HEK293 (cell line): ENCODE measurements around the gene CCNDBP1.

Source experiments
- CTCF ChIA-PET: fragments of 350-600 bp; formaldehyde crosslinking; extraction: SDS; loops from one replicate; lab custom pipeline; 2021; ENCODE audit warnings: antibody characterized with exemption; lab: Yijun Ruan, JAX
- POLR2A ChIA-PET: fragments of 300-600 bp; formaldehyde crosslinking; extraction: SDS; loops from one replicate; lab custom pipeline; 2020; ENCODE audit warnings: antibody characterized with exemption, inconsistent platforms; lab: Yijun Ruan, JAX
- H3K27ac ChIP-seq: fragments of 200-500 bp; sonication (Bioruptor generic); 2 replicates; pipeline ENCODE4 v1.5.1; 2014; ENCODE audit warnings: low read depth, low read length, control low read depth, inconsistent platforms; ENCODE audit errors: extremely low read depth
- H3K36me3 ChIP-seq, 2 experiments: fragments of 200-500 bp in 1 of 2; sonication (Bioruptor generic) in 1 of 2; 1 replicate in 1 of 2; 2 replicates in 1 of 2; pipeline ENCODE4 v1.5.1; 2014 to 2017; ENCODE audit warnings: inconsistent platforms in 2 of 2, low read length in 2 of 2; ENCODE audit not compliant: control insufficient read depth in 2 of 2, insufficient read depth in 1 of 2
- H3K4me1 ChIP-seq: fragments of 200-500 bp; sonication (Bioruptor generic); 2 replicates; pipeline ENCODE4 v1.5.1; 2014; ENCODE audit warnings: mild to moderate bottlenecking, low read length, inconsistent platforms; ENCODE audit not compliant: control insufficient read depth, insufficient read depth
- H3K4me3 ChIP-seq: 2 replicates; pipeline ENCODE4 v1.5.1; 2011; ENCODE audit warnings: low read depth, mild to moderate bottlenecking, control low read depth, low read length, moderate library complexity
- H3K9me3 ChIP-seq: fragments of 200-500 bp; sonication (Bioruptor generic); 2 replicates; pipeline ENCODE4 v1.5.1; 2014; ENCODE audit warnings: low read depth, low read length, inconsistent platforms; ENCODE audit not compliant: control insufficient read depth, insufficient read depth
- GFI1B ChIP-seq: fragments of 450-650 bp; formaldehyde crosslinking; IDR thresholded peaks from 2 replicates; pipeline ENCODE4 v1.5.1; 2016; ENCODE audit warnings: missing biosample characterization, missing genetic modification characterization
- IKZF3 ChIP-seq: fragments of 450-650 bp; IDR thresholded peaks from 2 replicates; pipeline ENCODE4 v1.5.0; 2018; ENCODE audit warnings: missing biosample characterization, mild to moderate bottlenecking, missing genetic modification characterization, moderate library complexity
- SP2 ChIP-seq: fragments of 450-650 bp; formaldehyde crosslinking; IDR thresholded peaks from 2 replicates; pipeline ENCODE4 v1.5.1; 2016; ENCODE audit warnings: missing biosample characterization, missing genetic modification characterization
- ZBTB17 ChIP-seq: fragments of 450-650 bp; formaldehyde crosslinking; IDR thresholded peaks from 2 replicates; pipeline ENCODE4 v1.5.1; 2016; ENCODE audit warnings: missing biosample characterization, missing genetic modification characterization
- ZNF202 ChIP-seq: fragments of 450-650 bp; formaldehyde crosslinking; IDR thresholded peaks from 2 replicates; pipeline ENCODE4 v1.5.1; 2016; ENCODE audit warnings: missing biosample characterization, missing genetic modification characterization, borderline replicate concordance
- ZNF292 ChIP-seq: fragments of 450-650 bp; formaldehyde crosslinking; IDR thresholded peaks from 2 replicates; pipeline ENCODE4 v1.5.1; 2016; ENCODE audit warnings: low read depth, missing biosample characterization, missing genetic modification characterization, borderline replicate concordance
- ZNF600 ChIP-seq: fragments of 450-650 bp; formaldehyde crosslinking; IDR thresholded peaks from 2 replicates; pipeline ENCODE4 v1.5.1; 2016; ENCODE audit warnings: missing biosample characterization, missing genetic modification characterization
- TF ChIP-seq, protein P1 (sequence below): fragments of 450-650 bp; formaldehyde crosslinking; IDR thresholded peaks from 2 replicates; pipeline ENCODE4 v1.5.1; 2016; ENCODE audit warnings: missing biosample characterization, missing genetic modification characterization

The CCNDBP1 gene

DNA sequence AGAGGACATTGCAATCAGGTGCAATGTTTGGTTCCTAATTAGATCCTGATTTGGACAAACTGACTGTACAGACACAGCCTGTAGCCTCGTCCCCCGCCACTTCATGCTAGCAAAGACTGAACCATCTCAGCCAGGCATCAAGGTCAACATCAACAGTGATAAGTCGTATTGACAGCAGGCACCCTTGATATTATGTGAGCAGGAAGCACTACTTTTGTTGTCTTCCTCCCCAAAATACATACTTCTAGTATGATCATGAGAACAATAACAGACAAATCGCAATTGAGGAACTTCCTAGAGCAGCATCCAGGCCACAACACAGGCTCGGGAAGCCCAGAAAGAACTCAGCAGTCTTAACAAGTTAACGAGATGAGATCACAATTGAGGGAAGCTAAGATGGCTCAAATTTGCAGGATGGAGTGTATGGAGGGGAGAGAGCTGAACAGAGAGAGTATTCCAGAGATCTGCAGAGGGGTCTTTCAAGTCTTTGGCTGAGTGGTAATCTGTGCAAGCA lies 61.1 kb downstream of the CCNDBP1 start:
- POLR2A ChIA-PET: no interaction called here
- Histone ChIP-seq H3K4me3 (no peak overlapping the region), H3K36me3 (no peaks in the 10 kb centered on the region), H3K27ac (no peak overlapping the region), H3K9me3 (no peaks in the 10 kb centered on the region), H3K4me1 (no peaks in the 10 kb centered on the region)
- TF ChIP-seq ZNF600 (no peak), ZNF202 (tag by site-specific recombination) (no peak), GFI1B (tag by site-specific recombination) (no peak), ZNF292 (no peak), SP2 (tag by site-specific recombination) (no peak), IKZF3 (tag by site-specific recombination) (no peak), ZBTB17 (tag by site-specific recombination) (no peak)
- TF ChIP-seq, protein P1, sequence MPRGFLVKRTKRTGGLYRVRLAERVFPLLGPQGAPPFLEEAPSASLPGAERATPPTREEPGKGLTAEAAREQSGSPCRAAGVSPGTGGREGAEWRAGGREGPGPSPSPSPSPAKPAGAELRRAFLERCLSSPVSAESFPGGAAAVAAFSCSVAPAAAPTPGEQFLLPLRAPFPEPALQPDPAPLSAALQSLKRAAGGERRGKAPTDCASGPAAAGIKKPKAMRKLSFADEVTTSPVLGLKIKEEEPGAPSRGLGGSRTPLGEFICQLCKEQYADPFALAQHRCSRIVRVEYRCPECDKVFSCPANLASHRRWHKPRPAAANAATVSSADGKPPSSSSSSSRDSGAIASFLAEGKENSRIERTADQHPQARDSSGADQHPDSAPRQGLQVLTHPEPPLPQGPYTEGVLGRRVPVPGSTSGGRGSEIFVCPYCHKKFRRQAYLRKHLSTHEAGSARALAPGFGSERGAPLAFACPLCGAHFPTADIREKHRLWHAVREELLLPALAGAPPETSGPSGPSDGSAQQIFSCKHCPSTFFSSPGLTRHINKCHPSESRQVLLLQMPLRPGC (tag by site-specific recombination): no peak
- CTCF ChIA-PET: interaction anchor here (0.7 to 2.2 kb wide), 2 partner anchors 38 to 1147 kb away, joined by 3 to 6 read pairs; no protein-coding TSS in a partner anchor
